ENCODE results near the gene P4HA2.

The P4HA2 gene

DNA sequence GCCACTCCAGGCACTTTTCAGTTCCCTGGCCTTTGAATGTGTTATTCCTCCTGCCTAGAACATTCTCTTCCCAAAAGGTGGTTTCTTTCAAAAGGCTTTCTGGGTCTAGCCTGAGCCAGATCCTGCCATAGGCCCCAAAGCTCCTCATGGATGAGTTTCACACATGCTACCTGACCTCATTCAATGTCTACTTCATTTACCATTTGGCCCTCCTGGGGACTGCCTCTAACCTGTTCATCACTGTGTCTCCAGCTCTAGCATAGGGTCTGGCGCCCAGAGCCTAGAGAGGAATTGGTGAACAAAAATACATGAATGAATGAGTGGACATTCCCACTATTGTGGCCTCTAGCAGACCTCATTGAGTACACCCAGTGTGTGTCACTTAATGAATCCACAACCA lies 5.4 kb upstream of the P4HA2 start:
- peak in 1 of 42 donors; percentile 3 for DNase-seq
- intact Hi-C loops (cut with DNase I) = no loop called here

GRCh38 chr5:132232465-132232864 lies 4.8 kb upstream of the P4HA2 start:
- DNase-seq = peak in 3 of 42 donors; percentile 0 to 4 (median 1)
- intact Hi-C loops (cut with DNase I) = no loop called here

- peak in 2 of 42 donors; percentile 7 for DNase-seq
- intact Hi-C loops (cut with DNase I) = no loop called here
Measured at GRCh38 chr5:132230871-132231270, 3.2 kb upstream of the P4HA2 start.

DNA sequence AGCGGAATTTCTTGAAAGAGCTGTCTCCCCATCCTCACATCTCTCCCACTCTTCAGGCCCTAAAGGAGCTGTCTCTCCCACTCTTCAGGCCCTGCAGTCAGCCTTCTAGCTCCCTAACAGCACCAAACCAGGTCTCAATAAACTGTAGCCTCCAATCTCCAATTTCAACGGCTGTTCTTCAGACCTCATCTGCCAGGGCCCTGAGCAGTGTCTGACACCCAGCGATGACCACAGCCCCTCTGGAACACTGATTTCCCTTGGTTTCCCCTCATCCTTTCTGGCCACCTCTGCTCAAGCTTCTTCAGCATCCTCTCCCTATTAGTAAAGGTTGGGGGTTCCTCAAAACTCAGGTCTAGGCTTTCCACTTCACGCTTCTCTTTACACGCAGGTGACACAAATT lies 1.6 kb upstream of the P4HA2 start:
- DNase-seq = peak in 5 of 42 donors; percentile 0 to 26 (median 5)
- intact Hi-C loops (cut with DNase I) = no loop called here

GRCh38 chr5:132228241-132229035 lies 785 bp upstream of the P4HA2 start:
- intact Hi-C loops (cut with DNase I) = no loop called here
- peak in 5 of 42 donors; percentile 5 to 36 (median 10) for DNase-seq

- peak in 4 of 42 donors; percentile 31 to 67 (median 56) for DNase-seq
- intact Hi-C loops (cut with DNase I) = no loop called here
Measured at GRCh38 chr5:132227235-132227484, 493 bp downstream of the P4HA2 start.

DNA sequence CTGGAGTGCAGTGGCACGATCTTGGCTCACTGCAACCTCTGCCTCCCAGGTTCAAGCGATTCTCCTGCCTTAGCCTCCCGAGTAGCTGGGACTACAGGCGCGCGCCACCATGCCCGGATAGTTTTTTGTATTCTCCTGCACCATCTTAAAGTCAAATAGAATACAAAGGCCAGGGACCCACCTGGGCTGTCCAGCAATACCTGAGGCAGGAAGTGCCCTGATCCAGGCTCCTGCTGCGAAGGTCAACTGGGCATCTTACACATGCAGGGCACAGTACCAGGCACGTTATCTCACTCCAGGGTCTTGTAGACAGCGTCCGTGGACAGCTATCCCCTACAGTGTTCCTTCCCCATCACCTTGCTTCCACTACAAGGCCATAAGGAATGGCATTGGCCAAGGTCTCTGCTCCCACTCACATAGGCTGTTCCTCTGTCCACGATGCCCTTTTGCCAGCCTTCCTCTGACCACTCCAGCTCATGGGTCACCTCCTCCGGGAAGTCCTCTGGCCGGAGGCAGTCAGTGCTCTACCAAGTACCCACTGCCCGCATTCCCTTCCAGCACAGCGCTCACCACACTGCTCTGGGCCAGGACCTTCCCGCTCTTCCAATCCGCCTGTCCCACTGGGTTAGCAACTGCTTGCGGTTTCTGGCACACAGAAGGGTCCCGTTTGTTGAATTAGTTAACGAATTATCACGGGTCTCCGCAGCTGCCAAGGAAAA lies 978 bp downstream of the P4HA2 start:
- intact Hi-C loops (cut with DNase I) = no loop called here

DNA sequence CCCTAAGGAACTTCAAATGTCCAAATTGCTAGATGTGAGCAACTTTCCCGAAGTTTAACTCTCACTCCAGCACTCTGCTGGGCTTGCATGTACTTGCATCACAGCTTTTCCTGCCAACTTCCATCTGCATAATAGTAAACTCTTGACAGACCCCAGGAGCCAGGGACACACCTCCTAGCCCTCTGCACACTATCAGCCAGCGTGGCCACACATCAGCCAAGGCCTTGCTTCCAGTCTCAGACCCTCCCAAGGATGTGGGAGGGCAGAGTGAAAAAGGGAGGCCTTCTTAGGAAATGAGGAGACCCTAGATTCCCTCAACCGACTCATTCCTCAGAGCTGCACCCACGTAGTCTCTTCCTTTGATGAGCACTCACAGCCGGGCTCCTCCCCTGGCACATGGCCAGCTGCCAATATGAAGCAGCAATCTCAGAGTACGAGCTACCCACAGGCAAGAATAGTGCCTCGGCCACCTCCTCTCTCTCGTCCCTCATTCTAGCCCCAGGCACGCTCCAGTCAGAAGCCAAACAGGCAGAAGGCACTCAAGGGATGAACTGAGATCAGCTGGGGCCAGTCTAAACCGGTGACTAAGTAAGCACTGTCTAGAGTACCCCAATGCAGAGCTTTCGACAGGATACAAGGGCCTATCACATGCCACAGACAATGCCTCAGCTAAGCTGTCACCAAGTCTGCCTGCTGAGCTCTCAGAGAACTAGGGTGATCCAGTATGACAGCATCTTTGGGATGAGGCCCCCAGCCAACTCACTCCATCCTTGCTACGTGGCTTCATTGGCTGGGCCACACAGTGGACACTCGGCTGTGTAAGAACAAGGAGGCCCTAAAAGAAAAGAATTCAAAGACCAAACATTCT lies 2.3 kb downstream of the P4HA2 start:
- intact Hi-C loops (cut with DNase I) = no loop called here
- peak in 35 of 42 donors; percentile 23 to 90 (median 43) for DNase-seq

More for the DNA sequence above, 978 bp downstream of the P4HA2 start:
- DNase-seq = peak in 11 of 42 donors; percentile 9 to 42 (median 16)

DNA sequence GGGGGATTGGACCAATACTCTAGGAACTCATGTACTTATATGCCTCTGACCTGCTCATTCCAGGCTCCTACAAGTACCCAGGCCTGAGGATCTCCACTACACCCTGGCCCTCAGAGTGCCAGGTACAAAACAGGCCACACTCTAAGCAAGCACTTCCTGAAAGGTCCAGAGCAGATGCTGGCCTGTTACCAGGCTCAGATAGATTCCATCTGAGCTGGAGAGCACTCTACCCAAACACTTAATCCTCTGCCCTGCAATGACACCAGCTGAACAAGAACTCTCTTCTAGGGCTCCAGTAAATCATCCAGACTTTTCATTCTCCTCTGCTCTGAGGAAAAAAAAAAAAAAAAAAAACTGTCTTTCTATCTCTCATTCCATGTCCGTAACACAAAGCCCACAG lies 2.9 kb downstream of the P4HA2 start:
- peak in 2 of 42 donors; percentile 12 to 23 for DNase-seq
- intact Hi-C loops (cut with DNase I) = no loop called here

DNA sequence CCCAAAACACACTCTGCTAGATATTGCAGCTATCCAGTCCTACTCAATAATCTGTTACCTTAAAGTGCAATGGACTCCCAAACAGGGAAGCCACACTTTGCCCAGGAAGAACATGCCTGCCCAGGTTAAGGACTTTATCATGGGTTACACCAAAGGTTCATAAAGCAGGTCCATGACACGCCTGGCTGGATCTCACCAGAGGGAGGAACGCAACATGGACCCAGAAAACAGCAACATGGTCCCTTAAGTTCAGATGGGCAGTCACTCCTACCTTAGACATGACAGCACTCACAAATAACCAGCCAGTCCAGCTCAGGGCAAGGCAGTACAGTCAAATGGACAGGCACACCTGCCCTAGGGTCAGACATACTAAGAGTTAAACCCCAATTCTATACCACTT lies 3.8 kb downstream of the P4HA2 start:
- peak in 1 of 42 donors; percentile 4 for DNase-seq
- intact Hi-C loops (cut with DNase I) = no loop called here

- intact Hi-C loops (cut with DNase I) = no loop called here
- no peak for DNase-seq
Measured at GRCh38 chr5:132222649-132223038, 5.0 kb downstream of the P4HA2 start.

- intact Hi-C loops (cut with DNase I) = no loop called here
Measured at GRCh38 chr5:132221781-132222648, 5.6 kb downstream of the P4HA2 start.

GRCh38 chr5:132220491-132220890 lies 7.2 kb downstream of the P4HA2 start:
- no peak for DNase-seq
- intact Hi-C loops (cut with DNase I) = no loop called here

More at GRCh38 chr5:132221781-132222648, 5.6 kb downstream of the P4HA2 start:
- peak in 22 of 42 donors; percentile 10 to 58 (median 32) for DNase-seq

GRCh38 chr5:132219981-132220380 lies 7.7 kb downstream of the P4HA2 start:
- intact Hi-C loops (cut with DNase I) = no loop called here
- no peak for DNase-seq

DNA sequence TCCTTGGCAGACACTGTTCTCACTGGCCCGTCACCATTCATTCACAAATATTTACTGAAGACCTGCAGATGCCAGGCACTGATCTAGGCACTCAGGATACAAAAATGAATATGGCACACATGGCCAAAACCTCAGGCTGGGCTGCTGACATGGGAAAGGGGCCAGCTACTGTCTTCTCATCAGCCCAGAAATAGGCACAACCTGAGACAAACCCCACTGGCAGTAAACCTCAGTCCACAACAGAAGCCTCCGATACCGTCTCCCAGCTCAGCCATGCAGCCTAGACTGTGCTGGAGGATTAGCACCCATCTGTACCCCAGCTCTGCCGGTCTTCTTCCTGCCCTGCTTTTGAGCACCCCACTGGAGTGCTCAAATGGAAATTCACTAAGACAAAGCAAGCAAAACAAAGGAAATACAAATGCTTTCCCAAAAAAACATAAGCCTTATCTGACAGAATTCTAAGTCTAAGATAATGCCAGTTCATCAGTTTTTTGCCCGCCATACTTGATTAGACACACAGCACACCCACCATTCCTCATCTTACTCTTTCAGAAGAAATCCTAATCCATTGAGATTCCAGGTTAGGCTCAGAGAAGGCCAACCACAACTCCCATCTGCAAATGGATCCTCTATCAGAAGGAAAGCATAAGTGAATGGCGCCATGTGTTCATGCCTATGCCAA lies 8.2 kb downstream of the P4HA2 start:
- DNase-seq = no peak
- intact Hi-C loops (cut with DNase I) = no loop called here

DNA sequence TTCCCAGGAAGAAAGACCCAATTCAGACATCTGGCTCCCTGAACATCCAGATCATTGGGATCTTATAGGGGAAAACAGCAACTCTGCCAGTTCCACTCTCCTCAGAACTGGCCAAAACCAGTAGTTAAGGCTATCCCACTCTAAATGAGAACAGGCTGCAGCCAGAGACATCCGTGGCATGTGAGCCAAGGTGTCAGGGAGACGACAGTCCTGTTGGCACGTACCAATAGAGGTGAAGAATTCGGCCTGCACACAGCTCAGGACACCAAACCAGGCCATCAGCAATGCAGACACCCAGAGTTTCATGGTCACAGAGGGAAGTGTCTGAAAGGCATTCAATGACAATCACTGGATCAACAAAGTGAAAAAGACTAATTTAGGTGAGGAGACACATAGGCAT lies 9.3 kb downstream of the P4HA2 start:
- intact Hi-C loops (cut with DNase I) = no loop called here
- DNase-seq = no peak

DNA sequence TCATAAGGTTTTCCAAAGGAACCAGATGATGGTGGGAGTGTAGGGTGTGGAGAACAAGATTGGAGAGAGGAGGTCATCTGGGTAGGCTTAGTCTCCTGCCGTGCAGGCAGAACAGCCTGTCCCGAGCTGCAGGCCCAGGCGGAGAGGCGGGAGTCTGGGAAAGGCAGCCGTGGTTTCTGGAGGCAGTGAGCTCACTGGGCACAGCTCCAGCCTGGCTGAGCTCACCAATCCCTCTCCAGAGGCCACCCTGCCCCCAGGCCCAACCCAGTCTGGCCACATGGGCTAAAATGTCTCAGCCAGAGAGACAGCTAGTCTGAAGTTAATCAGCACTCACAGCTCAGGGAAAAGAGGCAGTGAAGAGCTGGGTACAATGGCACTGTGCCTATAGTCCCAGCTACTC lies 12.3 kb downstream of the P4HA2 start:
- DNase-seq = peak; percentile 67 to 92 (median 82)
- intact Hi-C loops (cut with DNase I) = no loop called here

GRCh38 chr5:132214491-132214890 lies 13.2 kb downstream of the P4HA2 start:
- intact Hi-C loops (cut with DNase I) = no loop called here
- DNase-seq = no peak
